SIG-M5 treated with dmso at 0.1 percent for 504 hours (cell line): ENCODE results near the gene KCNJ10.
A peak's percentile ranks its signal among the peaks of the same experiment; 100 is the strongest.

Experiments used
- DNase-seq: peaks from one replicate; lab custom pipeline; 2025; ENCODE audit not compliant: unreplicated experiment; lab: John Stamatoyannopoulos, UW

Gene KCNJ10

GRCh38 chr1:159965263-159965662 is 104.7 kb downstream of the KCNJ10 start:
- DNase-seq, result no peak

GRCh38 chr1:159964144-159964543 is 105.8 kb downstream of the KCNJ10 start:
- no peak for DNase-seq

- DNase-seq, result no peak
These were observed 107.8 kb downstream of the KCNJ10 start for GRCh38 chr1:159962176-159962575.

GRCh38 chr1:159961636-159962035 is 108.3 kb downstream of the KCNJ10 start:
- no peak for DNase-seq

- DNase-seq, result no peak
These were observed 109.1 kb downstream of the KCNJ10 start for GRCh38 chr1:159960721-159961381.

GRCh38 chr1:159959451-159959850 is 110.5 kb downstream of the KCNJ10 start:
- peak; percentile 21 for DNase-seq

GRCh38 chr1:159958719-159959380 is 111.1 kb downstream of the KCNJ10 start:
- no peak for DNase-seq

GRCh38 chr1:159957824-159958268 is 112.1 kb downstream of the KCNJ10 start:
- no peak for DNase-seq

GRCh38 chr1:159955456-159955855 is 114.5 kb downstream of the KCNJ10 start:
- DNase-seq, result no peak

- peak; percentile 85 for DNase-seq
These were observed 116.1 kb downstream of the KCNJ10 start, which contains the start of gene SLAMF9 for GRCh38 chr1:159953536-159954515. TSS of gene SLAMF9 (minus strand) at chr1:159954237. CDS start at chr1:159954137, 100 bp downstream.

GRCh38 chr1:159952932-159953331 is 117.0 kb downstream of the KCNJ10 start:
- no peak for DNase-seq

GRCh38 chr1:159951551-159951950 is 118.4 kb downstream of the KCNJ10 start:
- no peak for DNase-seq

GRCh38 chr1:159951016-159951415 is 118.9 kb downstream of the KCNJ10 start:
- no peak for DNase-seq

GRCh38 chr1:159949981-159950381 is 120.0 kb downstream of the KCNJ10 start:
- peak; percentile 58 for DNase-seq

- DNase-seq, result no peak
These were observed 120.8 kb downstream of the KCNJ10 start for GRCh38 chr1:159949123-159949522.
